Mammary epithelial cell (primary cell): Measurements from ENCODE around the gene COP1.

Source experiments
- CTCF ChIP-seq, 2 donors: IDR thresholded peaks in 1 of 2; conservative IDR thresholded peaks in 1 of 2; 2 replicates each; pipeline ENCODE4 v1.5.1; 2011 to 2012; ENCODE audit warnings: inconsistent platforms in 2 of 2, low read length in 2 of 2, mild to moderate bottlenecking in 2 of 2, control low read depth in 1 of 2, low read depth in 1 of 2; ENCODE audit not compliant: insufficient read depth in 1 of 2; ENCODE audit errors: extremely low read depth in 1 of 2
- EZH2 ChIP-seq: IDR thresholded peaks from 2 replicates; pipeline ENCODE4 v1.6.1; 2012; ENCODE audit warnings: low read length, inconsistent platforms, borderline replicate concordance

- no peak for TF ChIP-seq EZH2
- TF ChIP-seq CTCF (conservative IDR thresholded peaks at IDR 0.05 in 1 of 2, IDR thresholded peaks at IDR 0.05 in 1 of 2; ENCODE audit: extremely low read depth in 1 of 2, insufficient read depth in 1 of 2, low read depth in 1 of 2, low read length in 2 of 2) = no peak
These were observed 265.9 kb downstream of the COP1 start for GRCh38 chr1:175941164-175941563.
